A549 (cell line): ENCODE measurements around the gene C1QTNF3.

Source experiments
- EP300 ChIP-seq, 2 experiments: fragments of >200 bp; sonication (Bioruptor Twin); formaldehyde crosslinking; IDR thresholded peaks; 2 replicates in 1 of 2; 3 replicates in 1 of 2; pipeline ENCODE4 v1.6.1; 2016 to 2017
- POLR2AphosphoS2 ChIP-seq: conservative IDR thresholded peaks from 2 replicates; pipeline ENCODE4 v1.6.1; 2012; ENCODE audit warnings: low read length, improper control_type of control experiment, inconsistent platforms

- TF ChIP-seq POLR2AphosphoS2: no peak
- no peak for TF ChIP-seq EP300 (IDR thresholded peaks at IDR 0.05)
Observed at GRCh38 chr5:34054400-34054729, 11.4 kb upstream of the C1QTNF3 start.
